SU-DHL-6 (cell line): ENCODE measurements around the gene DUSP12.

Experiments used
- EZH2phosphoT487 ChIP-seq: fragments of 200-600 bp; sonication (generic), shearing (Covaris generic); conservative IDR thresholded peaks from 2 replicates; pipeline ENCODE4 v1.6.1; 2018; ENCODE audit warnings: mild to moderate bottlenecking, antibody characterized with exemption, low read length, moderate library complexity, mixed read lengths
- TF ChIP-seq, protein P1 (sequence below): fragments of 200-600 bp; sonication (generic); IDR thresholded peaks from one replicate; pipeline ENCODE4 v1.5.1; 2017; ENCODE audit warnings: antibody characterized with exemption, mild to moderate bottlenecking, low read length, moderate library complexity; ENCODE audit not compliant: insufficient read depth, poor library complexity, severe bottlenecking

DNA sequence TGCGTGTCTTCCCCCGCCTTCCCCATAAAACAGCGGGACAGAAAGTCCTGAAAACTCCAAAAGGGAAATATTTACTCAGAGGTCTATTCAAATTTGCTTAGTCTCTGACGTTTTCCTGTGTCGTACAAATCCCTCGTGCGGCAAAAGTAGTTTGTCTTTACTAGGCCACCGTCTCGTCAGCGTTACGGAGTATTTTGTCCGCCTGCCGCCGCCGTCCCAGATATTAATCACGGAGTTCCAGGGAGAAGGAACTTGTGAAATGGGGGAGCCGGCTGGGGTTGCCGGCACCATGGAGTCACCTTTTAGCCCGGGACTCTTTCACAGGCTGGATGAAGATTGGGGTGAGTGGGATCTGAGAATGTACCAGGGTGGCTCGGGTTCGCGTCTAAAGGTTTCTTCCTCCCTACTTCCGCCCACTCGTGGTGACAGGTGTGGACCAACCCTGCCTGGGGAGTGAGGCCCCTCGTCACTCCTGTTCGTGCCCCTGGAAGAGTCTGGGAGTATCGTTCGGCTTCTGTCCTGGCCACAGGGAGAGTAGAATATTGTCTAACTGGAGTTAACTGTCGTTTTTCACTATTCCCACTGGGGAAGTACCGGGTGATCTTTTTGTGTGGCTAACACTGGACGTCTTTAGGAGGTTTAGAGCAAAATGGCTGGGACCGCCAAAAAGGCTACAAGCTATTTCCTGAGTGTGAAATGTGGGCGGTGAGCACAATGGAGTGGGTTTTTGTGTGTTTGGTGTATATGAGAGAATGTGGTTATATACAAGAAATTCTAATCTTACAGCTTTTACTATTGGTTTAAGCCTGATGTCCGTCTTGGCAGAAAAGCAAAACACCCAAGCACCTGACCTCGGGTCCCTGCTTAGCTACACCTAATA is 16.8 kb downstream of the DUSP12 start, which contains the start of gene ATF6:
- TF ChIP-seq, protein P1, sequence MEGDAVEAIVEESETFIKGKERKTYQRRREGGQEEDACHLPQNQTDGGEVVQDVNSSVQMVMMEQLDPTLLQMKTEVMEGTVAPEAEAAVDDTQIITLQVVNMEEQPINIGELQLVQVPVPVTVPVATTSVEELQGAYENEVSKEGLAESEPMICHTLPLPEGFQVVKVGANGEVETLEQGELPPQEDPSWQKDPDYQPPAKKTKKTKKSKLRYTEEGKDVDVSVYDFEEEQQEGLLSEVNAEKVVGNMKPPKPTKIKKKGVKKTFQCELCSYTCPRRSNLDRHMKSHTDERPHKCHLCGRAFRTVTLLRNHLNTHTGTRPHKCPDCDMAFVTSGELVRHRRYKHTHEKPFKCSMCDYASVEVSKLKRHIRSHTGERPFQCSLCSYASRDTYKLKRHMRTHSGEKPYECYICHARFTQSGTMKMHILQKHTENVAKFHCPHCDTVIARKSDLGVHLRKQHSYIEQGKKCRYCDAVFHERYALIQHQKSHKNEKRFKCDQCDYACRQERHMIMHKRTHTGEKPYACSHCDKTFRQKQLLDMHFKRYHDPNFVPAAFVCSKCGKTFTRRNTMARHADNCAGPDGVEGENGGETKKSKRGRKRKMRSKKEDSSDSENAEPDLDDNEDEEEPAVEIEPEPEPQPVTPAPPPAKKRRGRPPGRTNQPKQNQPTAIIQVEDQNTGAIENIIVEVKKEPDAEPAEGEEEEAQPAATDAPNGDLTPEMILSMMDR: no peak
- no peak for TF ChIP-seq EZH2phosphoT487
